OCI-LY1 (cell line): Measurements from ENCODE around the gene ERAP2.

Experiments
- H2AFZ ChIP-seq: fragments of 200-600 bp; sonication (generic), shearing (Covaris generic); 2 replicates; pipeline ENCODE4 v1.6.0; 2014; ENCODE audit warnings: antibody characterized with exemption, mild to moderate bottlenecking, low read length
- H3F3A ChIP-seq: fragments of 200-600 bp; sonication (generic), shearing (Covaris generic); 2 replicates; pipeline ENCODE4 v1.6.0; 2014; ENCODE audit warnings: mild to moderate bottlenecking, antibody characterized with exemption, low read length, moderate library complexity; ENCODE audit not compliant: insufficient read depth
- H3K27ac ChIP-seq: fragments of 200-600 bp; sonication (generic); 2 replicates; pipeline ENCODE4 v1.5.1; 2014; ENCODE audit warnings: low read length, mixed run types, mild to moderate bottlenecking, low read depth; ENCODE audit not compliant: poor library complexity, severe bottlenecking
- H3K27me3 ChIP-seq: fragments of 200-600 bp; sonication (generic); 2 replicates; pipeline ENCODE4 v1.6.0; 2014; ENCODE audit warnings: antibody characterized with exemption, mild to moderate bottlenecking, low read length, moderate library complexity; ENCODE audit not compliant: insufficient read depth
- H3K36me3 ChIP-seq: fragments of 200-600 bp; sonication (generic); 2 replicates; pipeline ENCODE4 v1.6.1; 2014; ENCODE audit warnings: mild to moderate bottlenecking, antibody characterized with exemption, low read length, moderate library complexity, mixed read lengths; ENCODE audit not compliant: insufficient read depth
- H3K4me1 ChIP-seq: fragments of 200-600 bp; sonication (generic); 2 replicates; pipeline ENCODE4 v1.5.1; 2014; ENCODE audit warnings: mild to moderate bottlenecking, low read length, moderate library complexity; ENCODE audit not compliant: insufficient read depth, severe bottlenecking
- H3K4me2 ChIP-seq: fragments of 200-600 bp; sonication (generic), shearing (Covaris generic); 2 replicates; pipeline ENCODE4 v1.6.1; 2014; ENCODE audit warnings: low read length
- H3K4me3 ChIP-seq: fragments of 200-600 bp; sonication (generic); 2 replicates; pipeline ENCODE4 v1.5.1; 2014; ENCODE audit warnings: low read length, low read depth, mild to moderate bottlenecking, mixed read lengths; ENCODE audit not compliant: poor library complexity, severe bottlenecking
- H3K79me2 ChIP-seq: fragments of 200-600 bp; shearing (Covaris generic); 2 replicates; pipeline ENCODE4 v1.6.1; 2016; ENCODE audit warnings: mixed run types, low read length, mixed read lengths; ENCODE audit not compliant: insufficient read depth
- H3K9ac ChIP-seq: fragments of 200-600 bp; sonication (generic), shearing (Covaris generic); 2 replicates; pipeline ENCODE4 v1.6.1; 2014; ENCODE audit warnings: mild to moderate bottlenecking, low read length, mixed read lengths
- H3K9me2 ChIP-seq: fragments of 200-600 bp; sonication (generic), shearing (Covaris generic); 2 replicates; pipeline ENCODE4 v1.6.1; 2014; ENCODE audit warnings: low read depth, mild to moderate bottlenecking, low read length, mixed read lengths
- H3K9me3 ChIP-seq: fragments of 200-600 bp; shearing (Covaris generic); 2 replicates; pipeline ENCODE4 v1.6.1; 2014; ENCODE audit warnings: low read length, mixed read lengths
- H4K20me1 ChIP-seq: fragments of 200-600 bp; sonication (generic), shearing (Covaris generic); 2 replicates; pipeline ENCODE4 v1.6.0; 2016; ENCODE audit warnings: mild to moderate bottlenecking, low read length; ENCODE audit not compliant: insufficient read depth
- EZH2 ChIP-seq: fragments of 200-600 bp; sonication (generic), shearing (Covaris generic); IDR thresholded peaks from 2 replicates; pipeline ENCODE4 v1.8.0; 2017; ENCODE audit warnings: borderline replicate concordance, mixed run types, mild to moderate bottlenecking, antibody characterized with exemption, low read length, moderate library complexity, mixed read lengths
- TF ChIP-seq, protein P1 (sequence below): fragments of 200-600 bp; sonication (generic), shearing (Covaris generic); IDR thresholded peaks from 2 replicates; pipeline ENCODE4 v1.5.1; 2017; ENCODE audit warnings: mild to moderate bottlenecking, antibody characterized with exemption, low read length, moderate library complexity, mixed read lengths

Gene ERAP2

DNA sequence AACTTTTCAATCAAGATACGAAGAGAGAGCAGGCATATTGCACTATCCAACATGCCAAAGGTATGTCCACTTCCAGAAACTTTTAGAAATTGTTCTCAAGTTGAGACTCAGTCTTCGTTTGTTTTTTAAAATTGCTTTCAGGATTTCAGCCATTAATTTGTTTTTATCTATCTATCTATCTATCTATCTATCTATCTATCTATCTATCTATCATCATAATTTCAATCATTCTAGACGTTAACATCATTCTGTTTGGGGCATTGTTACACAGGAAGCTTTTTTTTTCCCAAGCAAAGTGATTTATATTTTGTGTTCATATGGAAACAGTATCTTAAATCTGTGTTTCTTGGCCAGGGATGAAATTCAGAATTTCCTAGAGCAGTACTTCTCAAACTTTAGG, 7.6 kb downstream of the ERAP2 start:
- H3K4me2 ChIP-seq, result no peak overlapping the region; the same call in 1 of the 2 replicates
- H3K27ac ChIP-seq, result peak overlapping the region; percentile 13
- no peak overlapping the region for H3K4me3 ChIP-seq
- no peaks in the 10 kb centered on the region for H4K20me1 ChIP-seq
- H3K27me3 ChIP-seq, result no peaks in the 10 kb centered on the region
- no peak overlapping the region for H3K9ac ChIP-seq
- H3K4me1 ChIP-seq, result peaks cover 78% of the 10 kb centered on the region
- no peaks in the 10 kb centered on the region for H3K9me3 ChIP-seq
- H3F3A ChIP-seq, result no peaks in the 10 kb centered on the region
- H2AFZ ChIP-seq, result no peak overlapping the region
- H3K9me2 ChIP-seq, result no peaks in the 10 kb centered on the region
- TF ChIP-seq, protein P1, sequence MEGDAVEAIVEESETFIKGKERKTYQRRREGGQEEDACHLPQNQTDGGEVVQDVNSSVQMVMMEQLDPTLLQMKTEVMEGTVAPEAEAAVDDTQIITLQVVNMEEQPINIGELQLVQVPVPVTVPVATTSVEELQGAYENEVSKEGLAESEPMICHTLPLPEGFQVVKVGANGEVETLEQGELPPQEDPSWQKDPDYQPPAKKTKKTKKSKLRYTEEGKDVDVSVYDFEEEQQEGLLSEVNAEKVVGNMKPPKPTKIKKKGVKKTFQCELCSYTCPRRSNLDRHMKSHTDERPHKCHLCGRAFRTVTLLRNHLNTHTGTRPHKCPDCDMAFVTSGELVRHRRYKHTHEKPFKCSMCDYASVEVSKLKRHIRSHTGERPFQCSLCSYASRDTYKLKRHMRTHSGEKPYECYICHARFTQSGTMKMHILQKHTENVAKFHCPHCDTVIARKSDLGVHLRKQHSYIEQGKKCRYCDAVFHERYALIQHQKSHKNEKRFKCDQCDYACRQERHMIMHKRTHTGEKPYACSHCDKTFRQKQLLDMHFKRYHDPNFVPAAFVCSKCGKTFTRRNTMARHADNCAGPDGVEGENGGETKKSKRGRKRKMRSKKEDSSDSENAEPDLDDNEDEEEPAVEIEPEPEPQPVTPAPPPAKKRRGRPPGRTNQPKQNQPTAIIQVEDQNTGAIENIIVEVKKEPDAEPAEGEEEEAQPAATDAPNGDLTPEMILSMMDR, result no peak
- no peak for TF ChIP-seq EZH2
- no peaks in the 10 kb centered on the region for H3K79me2 ChIP-seq
- H3K36me3 ChIP-seq, result peaks cover 60% of the 10 kb centered on the region

GRCh38 chr5:96884995-96885394, 8.7 kb downstream of the ERAP2 start:
- TF ChIP-seq, protein P1, result no peak
- no peak for TF ChIP-seq EZH2
- no peaks in the 10 kb centered on the region for H3F3A ChIP-seq
- no peak overlapping the region for H3K4me3 ChIP-seq
- H3K27ac ChIP-seq, result peak overlapping the region; percentile 86
- no peaks in the 10 kb centered on the region for H3K9me2 ChIP-seq
- H4K20me1 ChIP-seq, result no peaks in the 10 kb centered on the region
- H3K4me1 ChIP-seq, result peaks cover 67% of the 10 kb centered on the region
- H3K9ac ChIP-seq, result no peak overlapping the region; the same call in 1 of the 2 replicates
- no peaks in the 10 kb centered on the region for H3K79me2 ChIP-seq
- H3K4me2 ChIP-seq, result peak overlapping the region; percentile 59; the same call in 1 of the 2 replicates
- H2AFZ ChIP-seq, result no peak overlapping the region
- no peaks in the 10 kb centered on the region for H3K9me3 ChIP-seq
- no peaks in the 10 kb centered on the region for H3K27me3 ChIP-seq
- peaks cover 66% of the 10 kb centered on the region for H3K36me3 ChIP-seq

- Histone ChIP-seq H4K20me1 (no peaks in the 10 kb centered on the region), H3F3A (no peaks in the 10 kb centered on the region), H2AFZ (no peak overlapping the region), H3K79me2 (no peaks in the 10 kb centered on the region), H3K27me3 (no peaks in the 10 kb centered on the region), H3K9me2 (no peaks in the 10 kb centered on the region), H3K4me3 (peak overlapping the region; percentile 20), H3K9ac (peak overlapping the region; percentile 28; the same call in 1 of the 2 replicates), H3K4me2 (peak overlapping the region; percentile 59), H3K9me3 (no peaks in the 10 kb centered on the region), H3K4me1 (peaks cover 59% of the 10 kb centered on the region), H3K27ac (peak overlapping the region; percentile 86), H3K36me3 (peaks cover 66% of the 10 kb centered on the region)
- TF ChIP-seq, protein P1, result no peak
- TF ChIP-seq EZH2, result no peak
Measured at GRCh38 chr5:96885518-96886338, 9.4 kb downstream of the ERAP2 start.
